HepG2 (cell line): ENCODE data around the gene SEC61B. TPM values are rescaled to one million over a fixed set of nuclear protein-coding genes. Genes with fewer than 3 reads are reported as not detected.

Source experiments
- BORCS8-MEF2B ChIP-seq: sonication (generic); formaldehyde crosslinking; IDR thresholded peaks from 2 replicates; pipeline ENCODE4 v1.8.0; 2022; ENCODE audit warnings: mild to moderate bottlenecking, missing genetic modification reagents
- DBP ChIP-seq: sonication (generic); formaldehyde crosslinking; IDR thresholded peaks from 2 replicates; pipeline ENCODE4 v1.4.0; 2020; ENCODE audit warnings: missing genetic modification reagents; ENCODE audit errors: not compliant biosample characterization
- FOSL1 ChIP-seq: sonication (generic); formaldehyde crosslinking; IDR thresholded peaks from 2 replicates; pipeline ENCODE4 v1.9.0; 2021; ENCODE audit warnings: missing genetic modification reagents, borderline replicate concordance
- FOXJ3 ChIP-seq: sonication (generic); formaldehyde crosslinking; IDR thresholded peaks from 2 replicates; pipeline ENCODE4 v1.4.0; 2020; ENCODE audit warnings: missing genetic modification reagents, mild to moderate bottlenecking, borderline replicate concordance
- HMGXB4 ChIP-seq, 2 experiments: sonication (generic) in 1 of 2; formaldehyde crosslinking in 1 of 2; IDR thresholded peaks; 2 replicates each; pipeline versions ENCODE4 v1.4.0 to v1.6.1; 2018 to 2020; ENCODE audit warnings: missing genetic modification reagents in 2 of 2, borderline replicate concordance in 1 of 2, low read depth in 1 of 2, mild to moderate bottlenecking in 1 of 2, missing biosample characterization in 1 of 2
- HNRNPK ChIP-seq: fragments of 200-400 bp; formaldehyde crosslinking; IDR thresholded peaks from 2 replicates; pipeline ENCODE4 v1.6.1; 2018; ENCODE audit warnings: low read length, low read depth, moderate library complexity, mild to moderate bottlenecking; ENCODE audit not compliant: poor library complexity, severe bottlenecking
- HOMEZ ChIP-seq: IDR thresholded peaks from 2 replicates; pipeline ENCODE4 v1.6.1; 2016; ENCODE audit warnings: low read depth
- MEF2D ChIP-seq: sonication (generic); formaldehyde crosslinking; IDR thresholded peaks from 2 replicates; pipeline ENCODE4 v1.5.1; 2020; ENCODE audit warnings: mild to moderate bottlenecking, missing genetic modification reagents
- MYC ChIP-seq: sonication (generic); formaldehyde crosslinking; IDR thresholded peaks from 2 replicates; pipeline ENCODE4 v1.9.0; 2021; ENCODE audit warnings: missing genetic modification reagents, borderline replicate concordance
- PHF8 ChIP-seq: sonication (generic); formaldehyde crosslinking; IDR thresholded peaks from 2 replicates; pipeline ENCODE4 v1.5.0; 2020; ENCODE audit warnings: missing genetic modification reagents
- SALL2 ChIP-seq: sonication (generic); formaldehyde crosslinking; IDR thresholded peaks from 2 replicates; pipeline ENCODE4 v1.8.1; 2023; ENCODE audit warnings: mild to moderate bottlenecking, missing genetic modification reagents, inconsistent platforms
- SAP130 ChIP-seq: IDR thresholded peaks from 2 replicates; pipeline ENCODE4 v1.6.1; 2016; ENCODE audit warnings: low read depth
- ZNF253 ChIP-seq: sonication (generic); formaldehyde crosslinking; IDR thresholded peaks from 2 replicates; pipeline ENCODE4 v1.8.0; 2022; ENCODE audit warnings: mild to moderate bottlenecking, missing genetic modification reagents, borderline replicate concordance
- ZNF292 ChIP-seq: sonication (generic); formaldehyde crosslinking; IDR thresholded peaks from 2 replicates; pipeline ENCODE4 v1.8.1; 2022; ENCODE audit warnings: mild to moderate bottlenecking, low read depth, missing genetic modification reagents, borderline replicate concordance
- ZNF441 ChIP-seq: sonication (generic); formaldehyde crosslinking; IDR thresholded peaks from 2 replicates; pipeline ENCODE4 v1.7.0; 2021; ENCODE audit warnings: missing genetic modification reagents, borderline replicate concordance
- ZNF577 ChIP-seq: sonication (generic); formaldehyde crosslinking; IDR thresholded peaks from 2 replicates; pipeline ENCODE4 v1.4.0; 2020; ENCODE audit warnings: mild to moderate bottlenecking, low read depth, missing genetic modification reagents, borderline replicate concordance
- ZNF652 ChIP-seq: IDR thresholded peaks from 2 replicates; pipeline ENCODE4 v1.6.1; 2016; ENCODE audit warnings: low read depth, borderline replicate concordance
- ZNF772 ChIP-seq: sonication (generic); formaldehyde crosslinking; IDR thresholded peaks from 2 replicates; pipeline ENCODE4 v1.5.0; 2020; ENCODE audit warnings: mild to moderate bottlenecking, missing genetic modification reagents
- ZNF777 ChIP-seq: sonication (generic); formaldehyde crosslinking; IDR thresholded peaks from 2 replicates; pipeline ENCODE4 v1.4.0; 2020; ENCODE audit warnings: missing genetic modification reagents
- polyA plus RNA-seq, 8 experiments: library from polyadenylated mRNA; depleted of rRNA in 3 of 8; stranded (reverse) in 7 of 8; unstranded in 1 of 8; fragments of >200 nt; fragmentation: Illumina TruSeq in 4 of 8; extraction: Trizol in 4 of 8; gene quantifications; 2 replicates each; pipeline versions ENCODE4 v1.2.1 to v1.2.3, GENCODE V29; 2011 to 2016; ENCODE audit warnings: low read depth in 4 of 8, missing spikeins in 1 of 8, mixed read lengths in 1 of 8; ENCODE audit not compliant: insufficient read depth in 1 of 8
- total RNA-seq, 5 experiments: library from RNA; depleted of rRNA; stranded (reverse); fragments of >200 nt; fragmentation: Illumina TruSeq; extraction: Trizol; gene quantifications; 2 replicates each; pipeline ENCODE4 v1.2.3, GENCODE V29; 2016; ENCODE audit warnings: low read depth in 1 of 5
- TF ChIP-seq, protein P1 (sequence below): sonication (generic); formaldehyde crosslinking; IDR thresholded peaks from 2 replicates; pipeline ENCODE4 v1.4.0; 2020; ENCODE audit warnings: missing genetic modification reagents, borderline replicate concordance
- TF ChIP-seq, protein P2 (sequence below): sonication (generic); formaldehyde crosslinking; IDR thresholded peaks from 2 replicates; pipeline ENCODE4 v1.5.1; 2020; ENCODE audit warnings: mild to moderate bottlenecking, moderate library complexity, missing genetic modification reagents

SEC61B gene
- total and polyA plus RNA-seq, 2 of the 13 experiments (the other 11 are each of a cell fraction or from before 2014, with no cell fraction given) = 191 to 368 TPM

DNA sequence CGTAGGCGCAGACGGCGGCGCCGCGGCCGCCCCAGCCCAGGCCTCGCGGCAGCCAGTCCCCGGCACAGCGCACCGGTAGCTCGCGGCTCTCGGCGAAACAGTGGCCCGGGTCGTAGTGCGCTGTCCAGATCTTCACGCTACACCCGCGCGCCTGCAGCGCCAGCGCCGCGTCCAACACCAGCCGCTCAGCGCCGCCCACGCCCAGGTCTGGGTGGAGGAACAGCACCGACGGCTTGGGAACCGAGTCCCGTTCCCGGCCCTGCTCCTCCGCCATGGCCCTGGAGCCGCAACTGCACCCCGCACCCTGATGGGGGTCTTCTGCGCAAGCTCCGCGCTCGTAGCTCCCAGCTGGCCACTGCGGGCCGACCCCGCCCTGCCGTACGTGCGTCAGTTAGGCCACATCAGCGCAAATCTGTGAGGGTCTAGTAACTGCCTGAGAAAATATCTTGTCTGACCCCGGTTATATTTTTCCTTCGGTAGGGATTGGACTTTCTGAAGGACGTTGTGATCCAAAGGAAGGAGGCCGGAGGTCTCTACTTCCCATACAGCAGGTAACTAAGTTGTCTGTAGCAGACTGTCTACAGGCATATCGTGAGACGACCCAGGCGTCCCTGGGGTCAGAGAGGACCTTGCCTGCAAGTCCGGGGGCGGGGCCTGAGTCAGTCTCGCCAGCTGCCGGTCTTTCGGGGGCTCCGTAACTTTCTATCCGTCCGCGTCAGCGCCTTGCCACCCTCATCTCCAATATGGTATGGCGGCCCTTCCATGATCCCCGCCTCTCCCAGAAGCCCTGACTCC lies at the start of gene SEC61B, which contains the start of gene ALG2 (continued):
- TF ChIP-seq DBP (CRISPR knock-in tag) (no peak), ZNF777 (CRISPR knock-in tag) (peak; percentile 68), ZNF253 (CRISPR knock-in tag) (peak; percentile 80; the same call in 1 of the 2 replicates), ZNF772 (CRISPR knock-in tag) (peak; percentile 42), ZNF292 (CRISPR knock-in tag) (0 out of 2 replicates have a peak, but pooled peaks have one; percentile 40), HNRNPK (peak; percentile 61), SAP130 (CRISPR knock-in tag) (peak; percentile 86), PHF8 (CRISPR knock-in tag) (peak; percentile 93), HOMEZ (CRISPR knock-in tag) (no peak), ZNF441 (CRISPR knock-in tag) (peak; percentile 66; the same call in 1 of the 2 replicates), BORCS8-MEF2B (CRISPR knock-in tag) (peak; percentile 67; the same call in 1 of the 2 replicates), SALL2 (no peak; the same call in 1 of the 2 replicates), MYC (CRISPR knock-in tag) (peak; percentile 84), ZNF577 (no peak), ZNF652 (no peak), FOXJ3 (peak; percentile 46; the same call in 1 of the 2 replicates), HMGXB4 (CRISPR knock-in tag; IDR thresholded peaks at IDR 0.05; ENCODE audit: borderline replicate concordance in 1 of 2, low read depth in 1 of 2) (peak; percentile 17 to 81; a peak in 3 of 4 replicates), MEF2D (no peak; the same call in 1 of the 2 replicates), FOSL1 (CRISPR knock-in tag) (no peak; the same call in 1 of the 2 replicates)
- TF ChIP-seq, protein P1, sequence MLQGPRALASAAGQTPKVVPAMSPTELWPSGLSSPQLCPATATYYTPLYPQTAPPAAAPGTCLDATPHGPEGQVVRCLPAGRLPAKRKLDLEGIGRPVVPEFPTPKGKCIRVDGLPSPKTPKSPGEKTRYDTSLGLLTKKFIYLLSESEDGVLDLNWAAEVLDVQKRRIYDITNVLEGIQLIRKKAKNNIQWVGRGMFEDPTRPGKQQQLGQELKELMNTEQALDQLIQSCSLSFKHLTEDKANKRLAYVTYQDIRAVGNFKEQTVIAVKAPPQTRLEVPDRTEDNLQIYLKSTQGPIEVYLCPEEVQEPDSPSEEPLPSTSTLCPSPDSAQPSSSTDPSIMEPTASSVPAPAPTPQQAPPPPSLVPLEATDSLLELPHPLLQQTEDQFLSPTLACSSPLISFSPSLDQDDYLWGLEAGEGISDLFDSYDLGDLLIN (CRISPR knock-in tag) = no peak; the same call in 1 of the 2 replicates
- TF ChIP-seq, protein P2, sequence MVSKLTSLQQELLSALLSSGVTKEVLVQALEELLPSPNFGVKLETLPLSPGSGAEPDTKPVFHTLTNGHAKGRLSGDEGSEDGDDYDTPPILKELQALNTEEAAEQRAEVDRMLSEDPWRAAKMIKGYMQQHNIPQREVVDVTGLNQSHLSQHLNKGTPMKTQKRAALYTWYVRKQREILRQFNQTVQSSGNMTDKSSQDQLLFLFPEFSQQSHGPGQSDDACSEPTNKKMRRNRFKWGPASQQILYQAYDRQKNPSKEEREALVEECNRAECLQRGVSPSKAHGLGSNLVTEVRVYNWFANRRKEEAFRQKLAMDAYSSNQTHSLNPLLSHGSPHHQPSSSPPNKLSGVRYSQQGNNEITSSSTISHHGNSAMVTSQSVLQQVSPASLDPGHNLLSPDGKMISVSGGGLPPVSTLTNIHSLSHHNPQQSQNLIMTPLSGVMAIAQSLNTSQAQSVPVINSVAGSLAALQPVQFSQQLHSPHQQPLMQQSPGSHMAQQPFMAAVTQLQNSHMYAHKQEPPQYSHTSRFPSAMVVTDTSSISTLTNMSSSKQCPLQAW (CRISPR knock-in tag) = peak; percentile 65; the same call in 1 of the 2 replicates
